ENCODE data around the gene PRDM16. TPM values are rescaled to one million over a fixed set of nuclear protein-coding genes. Genes with fewer than 3 reads are reported as not detected.

The PRDM16 gene
- total RNA-seq, 4 donors from 2014 or later = 5.4 to 13.2 (median 7.7) TPM

- Histone ChIP-seq H3K9me3 (no peaks in the 10 kb centered on the region), H3K4me1 (peaks cover 0 to 7% (median 0%) of the 10 kb centered on the region in 4 donors), H3K36me3 (no peaks in the 10 kb centered on the region), H3K4me3 (no peak overlapping the region), H3K27ac (no peak overlapping the region), H3K27me3 (no peaks in the 10 kb centered on the region)
- TF ChIP-seq POLR2A (IDR thresholded peaks at IDR 0.05) = no peak
- TF ChIP-seq CTCF (IDR thresholded peaks at IDR 0.05) = no peak
- no peak for DNase-seq
These were observed 332.7 kb downstream of the PRDM16 start for GRCh38 chr1:3401585-3402257.

DNA sequence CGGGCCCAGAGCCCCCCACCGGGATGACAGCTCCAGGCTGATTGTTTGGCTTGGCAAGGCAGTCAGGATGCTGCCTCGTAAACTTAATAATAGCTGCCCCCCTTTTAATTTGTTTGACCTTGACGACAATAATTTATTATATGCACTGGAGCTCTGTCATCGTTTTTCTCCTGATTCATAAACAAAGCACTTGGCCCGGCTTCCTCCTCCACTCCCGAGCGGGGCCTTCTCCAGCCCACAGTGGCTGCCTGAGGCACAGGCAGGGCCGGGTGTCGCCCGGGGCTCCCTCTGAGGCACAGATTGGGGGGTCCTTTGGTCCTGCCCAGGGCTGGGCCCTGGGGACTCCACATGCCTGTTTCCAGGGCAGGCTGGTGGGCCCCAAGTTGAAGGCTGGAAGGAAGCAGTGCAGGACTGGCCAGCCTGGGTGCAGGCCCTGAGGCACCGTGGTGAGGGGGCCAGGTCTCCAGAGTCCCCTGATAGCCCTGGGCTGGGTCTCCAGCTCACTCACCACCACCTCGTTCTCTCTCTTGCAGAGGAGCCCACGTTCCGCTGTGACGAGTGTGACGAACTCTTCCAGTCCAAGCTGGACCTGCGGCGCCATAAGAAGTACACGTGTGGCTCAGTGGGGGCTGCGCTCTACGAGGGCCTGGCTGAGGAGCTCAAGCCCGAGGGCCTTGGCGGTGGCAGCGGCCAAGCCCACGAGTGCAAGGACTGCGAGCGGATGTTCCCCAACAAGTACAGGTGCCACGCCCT is 333.4 kb downstream of the PRDM16 start:
- no peak for TF ChIP-seq POLR2A (IDR thresholded peaks at IDR 0.05)
- no peak for TF ChIP-seq CTCF (IDR thresholded peaks at IDR 0.05)
- Histone ChIP-seq H3K9me3 (no peaks in the 10 kb centered on the region), H3K27ac (no peak overlapping the region), H3K4me1 (peaks cover 0 to 7% (median 0%) of the 10 kb centered on the region in 4 donors), H3K4me3 (no peak overlapping the region), H3K27me3 (no peaks in the 10 kb centered on the region), H3K36me3 (no peaks in the 10 kb centered on the region)
- no peak for DNase-seq

GRCh38 chr1:3403011-3403345 is 334.0 kb downstream of the PRDM16 start:
- H3K27ac ChIP-seq = no peak overlapping the region
- DNase-seq = no peak
- H3K9me3 ChIP-seq = no peaks in the 10 kb centered on the region
- no peak overlapping the region for H3K4me3 ChIP-seq
- TF ChIP-seq POLR2A (IDR thresholded peaks at IDR 0.05) (no peak), CTCF (IDR thresholded peaks at IDR 0.05) (no peak)
- no peaks in the 10 kb centered on the region for H3K27me3 ChIP-seq
- peaks cover 0 to 7% (median 0%) of the 10 kb centered on the region in 4 donors for H3K4me1 ChIP-seq
- H3K36me3 ChIP-seq = no peaks in the 10 kb centered on the region

DNA sequence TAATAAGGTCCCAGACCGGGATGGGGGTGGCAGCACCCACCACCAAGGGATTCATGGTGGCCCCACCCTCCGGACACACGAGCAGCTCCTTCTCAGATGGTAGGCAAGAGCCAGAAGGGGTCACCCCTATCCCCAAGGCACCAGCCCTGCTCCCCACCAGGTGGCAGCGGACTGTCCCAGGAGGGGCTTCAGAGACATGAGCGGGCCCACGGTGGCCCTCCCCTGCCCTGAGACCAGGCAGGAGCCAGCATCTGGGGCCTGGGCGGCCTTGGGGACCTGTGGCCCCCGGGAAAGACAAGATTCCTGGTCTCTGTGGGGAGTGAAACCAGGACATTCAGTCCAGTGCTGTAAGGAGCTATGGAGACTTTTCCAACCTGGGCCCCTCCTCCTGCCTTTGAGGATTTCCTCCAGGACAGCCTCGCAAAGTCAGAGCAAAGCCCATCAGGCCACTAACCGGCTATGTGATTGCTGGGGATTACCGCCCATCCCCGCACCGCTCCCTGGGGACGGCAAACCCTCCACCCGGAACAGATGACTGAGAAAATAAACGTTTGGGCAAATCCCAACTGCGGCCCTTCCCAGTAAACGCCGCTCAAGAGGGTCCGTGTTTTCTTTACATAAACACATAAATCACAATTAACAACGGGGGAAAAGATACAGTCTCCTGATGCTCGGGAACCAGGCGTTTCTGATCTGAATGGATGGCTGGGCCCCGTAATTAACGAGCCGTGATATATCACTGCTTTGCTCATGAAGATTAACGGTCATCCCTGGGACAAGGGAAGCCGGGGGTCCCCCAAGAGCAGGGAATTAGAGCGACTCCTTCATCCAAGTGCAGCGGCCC is 334.6 kb downstream of the PRDM16 start:
- no peaks in the 10 kb centered on the region for H3K9me3 ChIP-seq
- H3K36me3 ChIP-seq = no peaks in the 10 kb centered on the region
- DNase-seq = no peak
- H3K27ac ChIP-seq = no peak overlapping the region
- peaks cover 0 to 7% (median 0%) of the 10 kb centered on the region in 4 donors for H3K4me1 ChIP-seq
- no peak for TF ChIP-seq POLR2A (IDR thresholded peaks at IDR 0.05)
- TF ChIP-seq CTCF (IDR thresholded peaks at IDR 0.05) = no peak
- no peaks in the 10 kb centered on the region for H3K27me3 ChIP-seq
- H3K4me3 ChIP-seq = no peak overlapping the region

DNA sequence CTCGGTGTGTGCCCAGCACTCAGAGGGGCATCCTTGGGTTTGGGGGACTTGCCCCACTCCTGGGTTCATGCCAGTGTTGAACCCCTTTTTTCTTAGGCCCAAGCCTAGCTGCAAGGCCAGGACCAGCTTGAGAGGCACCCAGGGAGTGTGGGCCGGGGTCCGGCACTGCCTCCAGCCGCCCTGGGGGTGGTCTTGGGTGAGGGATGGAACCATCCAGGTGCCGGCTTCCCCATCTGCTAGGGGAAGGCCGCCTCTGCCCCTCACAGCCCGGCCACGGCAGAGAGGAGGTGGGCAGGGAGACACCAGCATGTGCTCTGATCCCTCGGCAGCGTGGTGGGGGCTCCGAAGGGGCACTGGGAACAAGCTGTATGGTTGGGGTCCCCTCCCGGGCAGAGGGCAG is 335.3 kb downstream of the PRDM16 start:
- Histone ChIP-seq H3K27ac (no peak overlapping the region), H3K4me1 (peaks cover 0 to 7% (median 0%) of the 10 kb centered on the region in 4 donors), H3K36me3 (no peaks in the 10 kb centered on the region), H3K9me3 (no peaks in the 10 kb centered on the region), H3K4me3 (no peak overlapping the region), H3K27me3 (no peaks in the 10 kb centered on the region)
- no peak for DNase-seq
- no peak for TF ChIP-seq CTCF (IDR thresholded peaks at IDR 0.05)
